ENCODE data around the gene COX7B.
"Not testable (repeated sequence)": the region's sequence is repeated elsewhere in the genome, so short reads cannot be mapped to it uniquely, and the experiment has no call there.

The COX7B gene

DNA sequence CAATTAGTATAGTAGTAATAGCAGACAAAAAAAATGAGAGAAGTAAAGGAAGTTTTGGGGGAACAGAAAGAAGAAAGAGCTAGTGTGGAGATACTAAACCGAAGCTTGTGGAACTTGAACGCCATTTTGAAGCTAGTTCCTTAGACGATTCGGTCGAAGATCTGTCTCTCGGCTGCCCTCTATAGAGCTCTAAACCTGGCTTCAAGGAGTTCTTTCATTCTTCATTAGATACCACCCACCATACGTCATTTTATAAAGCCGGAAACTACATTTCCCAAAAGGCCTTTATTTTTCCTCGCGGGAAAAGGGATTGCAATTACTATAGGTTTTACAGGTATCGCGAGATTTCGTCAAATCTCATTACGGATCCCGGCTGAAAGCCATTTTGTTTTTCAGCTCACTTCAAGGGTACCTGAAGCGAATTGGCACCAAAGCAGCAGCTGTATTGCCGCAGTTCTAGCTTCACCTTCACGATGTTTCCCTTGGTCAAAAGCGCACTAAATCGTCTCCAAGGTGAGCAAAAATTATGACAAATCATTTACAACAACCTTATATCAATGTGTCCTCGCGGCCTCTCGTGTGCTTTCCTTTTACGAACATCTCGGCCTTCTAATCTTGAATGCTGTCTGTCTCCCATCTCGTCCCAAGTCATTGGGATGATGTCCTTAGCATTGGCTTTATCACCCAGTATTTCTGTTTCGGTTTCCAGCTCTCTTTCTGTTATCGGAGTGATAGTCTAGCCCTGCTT, at the start of gene COX7B:
Gene COX7B (plus strand): TSS at position 388 of the 748 bp plus-strand sequence. CDS start 86 bp downstream, at position 474.
- peak; percentile 97 for DNase-seq (ENCODE audit: low spot score)

DNA sequence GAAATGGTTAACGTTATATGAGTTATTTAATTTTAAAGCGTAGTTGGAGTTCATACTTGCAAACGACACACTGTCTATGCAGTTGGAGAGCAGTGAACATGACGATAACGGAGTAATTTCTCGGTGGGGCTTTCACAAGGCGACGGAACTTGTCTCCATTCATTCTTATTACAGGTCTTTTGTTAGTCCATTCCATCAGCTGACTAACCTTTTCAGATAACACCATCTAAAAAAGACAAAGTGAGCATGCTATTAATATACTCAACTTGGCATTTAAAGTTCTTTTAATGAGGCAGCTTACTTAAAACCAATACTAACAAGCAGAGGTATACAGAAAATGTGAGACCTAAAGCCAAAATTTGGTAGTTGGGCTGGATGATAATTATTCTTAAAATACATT, 23.9 kb upstream of the COX7B start:
- no peak for DNase-seq (ENCODE audit: low spot score)

GRCh38 chrX:77881418-77881817, 17.9 kb upstream of the COX7B start:
- not testable (repeated sequence) for DNase-seq (ENCODE audit: low spot score)

GRCh38 chrX:77892887-77893286, 6.4 kb upstream of the COX7B start:
- DNase-seq (ENCODE audit: low spot score): no peak

- DNase-seq (ENCODE audit: low spot score): no peak
Measured at GRCh38 chrX:77893713-77894112, 5.6 kb upstream of the COX7B start.

DNA sequence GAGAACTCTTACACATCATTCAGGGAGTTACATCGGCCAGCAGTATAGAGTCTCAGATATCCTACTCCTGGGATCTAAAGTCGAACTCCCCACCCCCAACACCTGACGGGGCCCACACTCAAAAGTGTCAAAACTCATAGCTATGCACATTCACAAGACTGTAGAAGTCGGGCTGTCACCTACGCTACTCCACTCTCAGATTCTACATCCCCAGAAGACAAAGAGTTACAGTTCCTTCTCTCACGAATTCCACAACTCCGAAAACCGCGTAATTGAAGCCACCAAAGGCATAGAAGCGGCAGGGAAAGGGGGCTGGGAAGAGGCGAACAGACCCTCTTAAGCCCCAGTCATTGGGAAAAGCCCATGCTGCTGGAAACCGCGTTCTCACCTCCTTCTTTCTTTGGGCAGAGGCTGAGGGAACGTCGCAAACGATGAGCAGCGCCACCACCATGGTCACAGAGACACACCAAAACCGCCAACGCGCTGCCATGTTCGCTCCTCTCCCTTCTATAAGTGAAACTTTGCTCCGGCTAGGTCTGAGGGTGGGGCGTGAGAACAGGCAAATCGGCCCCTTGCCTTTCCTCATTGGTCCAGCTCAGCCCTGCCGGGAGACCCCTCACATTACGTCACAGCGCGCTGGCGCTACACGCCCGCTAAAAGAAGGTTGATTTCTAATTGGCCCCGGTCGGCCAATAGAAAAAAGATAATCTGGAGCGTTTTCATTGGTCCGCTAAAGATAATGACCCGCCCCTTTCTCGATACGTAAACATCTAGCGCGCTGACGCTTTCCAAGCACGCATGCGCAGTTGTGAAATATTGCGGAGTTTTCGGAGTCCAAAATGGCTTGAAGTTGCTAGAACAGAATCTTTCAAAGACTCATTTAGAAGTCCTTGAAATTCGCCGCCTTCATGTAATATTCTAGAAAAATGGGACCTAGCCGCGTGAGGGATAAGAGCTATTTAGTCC, 4.1 kb upstream of the COX7B start, which contains the start of gene MAGT1:
Gene MAGT1 (minus strand): TSS at position 515 of the 966 bp plus-strand sequence. CDS start 25 bp downstream, at position 490.
- DNase-seq (ENCODE audit: low spot score): peak; percentile 96

- no peak for DNase-seq (ENCODE audit: low spot score)
Measured at GRCh38 chrX:77900688-77901087, 1.4 kb downstream of the COX7B start.

DNA sequence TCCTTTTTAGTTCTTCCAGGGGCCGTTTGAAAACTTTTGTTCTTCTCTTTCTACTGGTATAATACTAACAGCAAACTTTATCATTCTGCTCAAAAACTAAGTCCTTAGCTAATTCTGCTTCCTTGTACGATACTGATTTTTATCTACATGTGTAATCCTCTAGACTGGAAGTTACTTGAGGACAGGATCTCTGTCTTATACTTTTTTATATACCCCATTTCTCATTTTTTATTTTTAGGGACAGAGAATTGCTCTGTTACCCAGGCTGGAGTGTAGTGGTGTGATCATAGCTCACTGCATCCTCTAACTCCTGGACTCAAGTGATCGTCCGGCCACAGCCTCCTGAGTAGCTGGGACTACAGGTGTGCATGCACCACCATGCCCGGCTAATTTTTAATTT, 2.2 kb downstream of the COX7B start:
- no peak for DNase-seq (ENCODE audit: low spot score)

DNA sequence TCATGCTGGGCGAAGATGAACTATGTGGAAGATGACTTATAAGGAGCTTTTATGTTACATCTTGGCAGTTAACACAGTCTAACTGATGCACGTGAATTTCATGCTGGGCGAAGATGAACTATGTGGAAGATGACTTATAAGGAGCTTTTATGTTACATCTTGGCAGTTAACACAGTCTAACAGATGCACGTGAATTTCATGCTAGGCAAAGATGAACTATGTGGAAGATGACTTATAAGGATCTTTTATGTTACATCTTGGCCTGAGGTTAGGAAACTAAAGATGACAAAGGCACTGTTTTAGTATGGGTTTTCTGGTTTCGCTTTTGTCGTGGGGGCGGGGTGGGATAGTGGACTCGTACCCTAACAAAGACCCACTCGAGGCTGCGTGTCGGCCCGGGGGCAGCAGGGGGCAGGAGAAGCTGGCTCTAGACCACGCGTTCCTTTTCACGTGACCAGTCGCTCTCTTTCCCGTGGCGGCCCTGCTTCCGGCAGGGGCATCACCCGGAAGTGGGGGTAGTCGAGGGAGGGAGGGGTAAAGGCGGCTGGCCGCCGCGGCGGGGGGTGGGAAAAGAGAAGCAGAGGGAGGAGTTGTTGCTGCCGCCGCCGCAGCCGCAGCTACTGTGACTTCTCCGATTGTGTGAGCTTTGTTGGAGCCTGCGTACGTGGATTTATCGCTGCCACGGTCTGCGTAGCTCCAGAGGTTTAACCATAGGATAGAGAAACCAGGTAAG, 11.0 kb downstream of the COX7B start, which contains the start of gene ATP7A:
Gene ATP7A (plus strand): TSS at position 586 of the 733 bp plus-strand sequence. CDS start 60,949 bp downstream, outside the sequence.
- DNase-seq (ENCODE audit: low spot score): peak; percentile 87

DNA sequence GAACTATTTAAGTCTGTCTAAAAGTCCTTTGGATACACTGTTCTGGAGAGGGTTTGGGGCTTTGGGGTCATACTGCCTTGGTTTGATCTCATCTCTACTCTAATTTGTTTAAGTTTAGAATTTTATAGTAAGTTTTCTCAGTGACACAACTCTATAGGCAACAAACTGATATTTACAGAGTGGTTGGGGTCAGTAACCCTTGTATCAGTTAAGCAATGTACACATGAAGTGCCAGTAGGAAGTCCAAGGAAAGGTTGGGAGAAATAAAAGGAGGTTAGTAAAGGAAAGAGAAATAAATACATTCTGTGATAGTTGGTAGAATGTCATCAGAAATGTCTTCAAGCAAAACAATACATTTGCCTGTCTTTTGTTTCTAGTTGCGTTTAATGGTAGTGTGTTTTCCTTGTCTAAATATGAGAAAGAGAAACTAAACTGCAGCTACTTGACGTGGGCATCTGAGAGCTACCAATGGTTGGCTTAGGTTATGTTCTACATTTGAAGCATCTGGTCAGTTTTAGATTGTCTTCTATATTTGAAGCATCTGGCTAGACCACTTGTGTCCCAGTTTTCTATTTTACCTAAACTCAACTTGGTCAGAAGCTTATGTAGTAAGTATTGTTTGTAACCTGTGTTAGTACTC, 18.1 kb downstream of the COX7B start:
- no peak for DNase-seq (ENCODE audit: low spot score)

- DNase-seq (ENCODE audit: low spot score): no peak
Measured at GRCh38 chrX:77918568-77918967, 19.3 kb downstream of the COX7B start.

DNA sequence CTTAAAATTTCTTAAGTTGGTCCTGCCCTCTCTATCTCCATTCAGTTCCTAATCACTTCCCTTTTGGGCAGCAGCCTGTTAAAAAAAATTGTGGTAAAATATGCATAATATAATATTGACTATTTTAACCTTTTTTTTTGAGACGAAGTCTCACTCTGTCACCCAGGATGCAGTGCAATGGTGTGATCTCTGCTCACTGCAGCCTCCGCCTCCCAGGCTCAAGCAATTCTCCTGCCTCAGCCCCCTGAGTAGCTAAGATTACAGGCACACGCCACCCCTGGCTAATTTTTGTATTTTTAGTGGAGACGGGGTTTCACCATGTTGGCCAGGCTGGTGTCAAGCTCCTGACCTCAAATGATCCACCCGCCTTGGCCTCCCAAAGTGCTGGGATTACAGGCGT, 20.1 kb downstream of the COX7B start:
- not testable (repeated sequence) for DNase-seq (ENCODE audit: low spot score)

DNA sequence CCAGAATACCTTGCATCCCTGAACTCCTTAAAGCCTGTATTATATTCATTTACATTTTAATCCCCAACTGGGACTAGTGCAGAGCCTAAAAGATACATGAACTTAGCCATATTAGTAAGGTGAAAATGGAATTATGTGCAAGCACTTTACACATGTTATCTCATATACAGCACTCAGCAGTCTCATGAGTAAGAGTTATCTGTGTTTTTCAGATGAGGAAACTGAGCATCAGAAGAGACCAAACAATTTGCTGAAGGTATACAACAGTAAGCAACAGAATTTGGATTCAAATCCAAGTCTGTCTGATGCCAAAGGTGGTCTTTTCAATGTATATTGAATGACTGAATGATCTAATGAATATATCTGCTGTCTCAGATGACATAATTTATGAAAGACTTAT, 23.5 kb downstream of the COX7B start:
- no peak for DNase-seq (ENCODE audit: low spot score)

GRCh38 chrX:77924320-77924859, 25.1 kb downstream of the COX7B start:
- DNase-seq (ENCODE audit: low spot score): no peak

- DNase-seq (ENCODE audit: low spot score): no peak
Measured at GRCh38 chrX:77925764-77926163, 26.5 kb downstream of the COX7B start.

GRCh38 chrX:77930581-77930980, 31.3 kb downstream of the COX7B start:
- DNase-seq (ENCODE audit: low spot score): no peak

- no peak for DNase-seq (ENCODE audit: low spot score)
Measured at GRCh38 chrX:77935886-77936285, 36.6 kb downstream of the COX7B start.

- DNase-seq (ENCODE audit: low spot score): no peak
Measured at GRCh38 chrX:77936299-77936698, 37.0 kb downstream of the COX7B start.

DNA sequence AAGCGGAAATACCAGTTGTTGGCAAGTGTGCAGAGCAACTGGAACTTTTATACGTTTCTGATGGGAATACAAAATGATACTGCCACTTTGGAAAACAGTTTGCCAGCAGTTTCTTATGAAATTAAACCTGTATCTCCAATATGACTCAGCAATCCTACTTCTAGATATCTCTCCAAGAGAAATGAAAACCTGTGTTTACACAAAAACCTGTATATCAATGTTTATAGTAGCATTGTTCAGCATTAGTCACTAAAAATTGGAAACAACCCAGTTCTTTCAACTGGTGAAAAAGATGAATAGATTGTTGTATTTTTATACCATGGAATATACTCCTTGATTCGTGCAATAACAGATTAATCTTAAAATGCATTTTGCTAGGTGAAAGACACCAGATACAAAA, 38.0 kb downstream of the COX7B start:
- DNase-seq (ENCODE audit: low spot score): peak; percentile 11

GRCh38 chrX:77938083-77938680, 38.9 kb downstream of the COX7B start:
- no peak for DNase-seq (ENCODE audit: low spot score)

DNA sequence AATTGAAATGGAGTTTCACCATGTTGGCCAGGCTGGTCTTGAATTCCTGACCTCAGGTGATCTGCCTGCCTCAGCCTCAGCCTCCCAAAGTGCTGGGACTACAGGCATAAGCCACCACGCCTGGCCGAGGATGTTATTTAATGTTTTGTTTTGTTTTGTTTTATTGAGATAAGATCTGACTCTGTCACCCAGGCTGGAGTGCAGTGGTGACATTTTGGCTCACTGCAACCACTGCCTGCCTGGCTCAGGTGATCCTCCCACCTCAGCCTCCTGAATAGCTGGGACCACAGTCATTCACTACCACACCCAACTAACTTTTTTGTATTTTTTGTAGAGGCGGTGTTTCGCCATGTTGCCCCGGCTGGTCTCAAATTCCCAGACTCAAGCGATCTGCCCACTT, 45.8 kb downstream of the COX7B start:
- not testable (repeated sequence) for DNase-seq (ENCODE audit: low spot score)
